GM19397 (cell line): ENCODE results near the gene PLXNB2.

Experiments used
- ATAC-seq: cut with Tn5 transposase; IDR thresholded peaks from one replicate; pipeline ENCODE4 v1.9.1; 2021; ENCODE audit warnings: mild to moderate bottlenecking, moderate library complexity; ENCODE audit not compliant: unreplicated experiment

The PLXNB2 gene

GRCh38 chr22:50311606-50312351 lies 4.3 kb upstream of the PLXNB2 start:
- ATAC-seq, result no peak

GRCh38 chr22:50310949-50311444 lies 3.6 kb upstream of the PLXNB2 start:
- ATAC-seq, result no peak

- no peak for ATAC-seq
Measured at GRCh38 chr22:50310031-50310722, 2.7 kb upstream of the PLXNB2 start.

- no peak for ATAC-seq
Measured at GRCh38 chr22:50309601-50309991, 2.1 kb upstream of the PLXNB2 start.

- no peak for ATAC-seq
Measured at GRCh38 chr22:50308986-50309600, 1.6 kb upstream of the PLXNB2 start.

- ATAC-seq, result no peak
Measured at GRCh38 chr22:50308597-50308935, 1.1 kb upstream of the PLXNB2 start.

- ATAC-seq, result no peak
Measured at GRCh38 chr22:50307890-50308596, 597 bp upstream of the PLXNB2 start.

GRCh38 chr22:50305923-50306566 lies 1.4 kb downstream of the PLXNB2 start:
- ATAC-seq, result no peak

GRCh38 chr22:50305393-50305922 lies 2.0 kb downstream of the PLXNB2 start:
- no peak for ATAC-seq

- no peak for ATAC-seq
Measured at GRCh38 chr22:50304528-50305392, 2.7 kb downstream of the PLXNB2 start.

- no peak for ATAC-seq
Measured at GRCh38 chr22:50303848-50304527, 3.5 kb downstream of the PLXNB2 start.

GRCh38 chr22:50303515-50303847 lies 4.0 kb downstream of the PLXNB2 start:
- ATAC-seq, result no peak

- no peak for ATAC-seq
Measured at GRCh38 chr22:50302564-50302963, 4.9 kb downstream of the PLXNB2 start.

GRCh38 chr22:50302041-50302541 lies 5.4 kb downstream of the PLXNB2 start:
- ATAC-seq, result no peak

- no peak for ATAC-seq
Measured at GRCh38 chr22:50301581-50301991, 5.9 kb downstream of the PLXNB2 start.

- no peak for ATAC-seq
Measured at GRCh38 chr22:50300620-50301257, 6.7 kb downstream of the PLXNB2 start.

- no peak for ATAC-seq
Measured at GRCh38 chr22:50299785-50300619, 7.4 kb downstream of the PLXNB2 start.
